Endothelial cell of umbilical vein (primary cell): ENCODE data around the gene FMC1. TPM values are rescaled to one million over a fixed set of nuclear protein-coding genes. Genes with fewer than 3 reads are reported as not detected.
A peak's percentile ranks its signal among the peaks of the same experiment; 100 is the strongest.

ENCODE experiments used
- BruUV-seq: library from RNA; stranded (reverse); fragments of 400-500 nt; replicated peaks from 2 replicates; lab custom pipeline; 2021; lab: Mats Ljungman, UMichigan
- CTCF ChIA-PET: fragments of 300-600, 350-600 bp; sonication (Branson Sonifier 250); formaldehyde crosslinking; loops from one replicate; lab custom pipeline; 2021; ENCODE audit warnings: antibody characterized with exemption, inconsistent platforms; lab: Charles Lee
- POLR2A ChIA-PET: fragments of 300-600, 350-600 bp; sonication (Branson Sonifier 250); formaldehyde crosslinking; loops from one replicate; lab custom pipeline; 2021; ENCODE audit warnings: antibody characterized with exemption, inconsistent platforms; lab: Charles Lee
- DNase-seq: peaks from one replicate; pipeline ENCODE4 v3.0.0-alpha.2; 2011; ENCODE audit warnings: low read depth, low spot score
- FAIRE-seq: peaks from 2 replicates; lab custom pipeline; 2011; peaks lifted over from hg19 to GRCh38; lab: Jason Lieb, UNC
- H2AFZ ChIP-seq: 2 replicates; pipeline ENCODE4 v1.6.0; 2012; ENCODE audit warnings: low read depth, low read length, control low read depth, inconsistent platforms
- H3K27ac ChIP-seq: 2 replicates; pipeline ENCODE4 v1.5.1; 2011; ENCODE audit warnings: low read depth, mild to moderate bottlenecking, control low read depth, low read length, moderate library complexity; ENCODE audit not compliant: insufficient read depth
- H3K27me3 ChIP-seq, 2 experiments: 2 replicates each; pipeline versions ENCODE4 v1.6.0 to v1.6.1; 2011; ENCODE audit warnings: low read length in 2 of 2, mixed read lengths in 1 of 2; ENCODE audit not compliant: control insufficient read depth in 2 of 2, insufficient read depth in 2 of 2
- H3K36me3 ChIP-seq, 2 experiments: 2 replicates in 1 of 2; 3 replicates in 1 of 2; pipeline ENCODE4 v1.5.1; 2011; ENCODE audit warnings: low read length in 2 of 2, mild to moderate bottlenecking in 1 of 2, moderate library complexity in 1 of 2; ENCODE audit not compliant: control insufficient read depth in 2 of 2, insufficient read depth in 2 of 2; ENCODE audit errors: extremely low read depth in 1 of 2
- H3K4me1 ChIP-seq: 3 replicates; pipeline ENCODE4 v1.5.1; 2011; ENCODE audit warnings: mild to moderate bottlenecking, low read length; ENCODE audit not compliant: control insufficient read depth, insufficient read depth; ENCODE audit errors: extremely low read depth
- H3K4me2 ChIP-seq: 2 replicates; pipeline ENCODE4 v1.6.1; 2011; ENCODE audit warnings: low read length, control low read depth, mixed read lengths; ENCODE audit not compliant: insufficient read depth
- H3K4me3 ChIP-seq, 3 experiments: fragments of 200-600 bp in 1 of 3; sonication (generic), shearing (Covaris generic) in 1 of 3; replicated peaks in 1 of 3; 2 replicates each; pipeline ENCODE4 v1.5.1; 2011 to 2016; ENCODE audit warnings: control low read depth in 3 of 3, low read length in 3 of 3, mild to moderate bottlenecking in 2 of 3, inconsistent platforms in 1 of 3, low read depth in 1 of 3, moderate library complexity in 1 of 3; ENCODE audit not compliant: insufficient read depth in 1 of 3
- H3K79me2 ChIP-seq: 2 replicates; pipeline ENCODE4 v1.6.0; 2012; ENCODE audit warnings: low read length, inconsistent platforms; ENCODE audit not compliant: control insufficient read depth, insufficient read depth
- H3K9ac ChIP-seq: replicated peaks from 2 replicates; pipeline ENCODE3; 2011; ENCODE audit warnings: low read length, control low read depth; ENCODE audit not compliant: insufficient read depth; ENCODE audit errors: extremely low read depth
- H3K9me1 ChIP-seq: replicated peaks from 3 replicates; pipeline ENCODE4 v1.6.0; 2011; ENCODE audit warnings: mild to moderate bottlenecking, low read length; ENCODE audit not compliant: control insufficient read depth, insufficient read depth; ENCODE audit errors: extremely low read depth
- H3K9me3 ChIP-seq: replicated peaks from 2 replicates; pipeline ENCODE4 v1.5.1; 2012; ENCODE audit warnings: low read length, inconsistent platforms; ENCODE audit not compliant: control insufficient read depth, insufficient read depth
- H4K20me1 ChIP-seq: replicated peaks from 2 replicates; pipeline ENCODE3; 2011; ENCODE audit warnings: mild to moderate bottlenecking, low read length; ENCODE audit not compliant: control insufficient read depth, insufficient read depth; ENCODE audit errors: extremely low read depth
- CTCF ChIP-seq, 2 donors: IDR thresholded peaks; 1 replicate in 1 of 2; 2 replicates in 1 of 2; pipeline ENCODE4 v1.5.1; 2011; ENCODE audit warnings: low read length in 2 of 2, mild to moderate bottlenecking in 2 of 2, moderate library complexity in 2 of 2, control low read depth in 1 of 2, inconsistent platforms in 1 of 2, low read depth in 1 of 2; ENCODE audit not compliant: insufficient read depth in 1 of 2; ENCODE audit errors: extremely low read depth in 1 of 2
- EZH2 ChIP-seq: IDR thresholded peaks from 2 replicates; pipeline ENCODE4 v1.6.1; 2012; ENCODE audit warnings: borderline replicate concordance, low read depth, mild to moderate bottlenecking, moderate library complexity, low read length, inconsistent platforms; ENCODE audit not compliant: severe bottlenecking
- FOS ChIP-seq: IDR thresholded peaks from 2 replicates; pipeline ENCODE4 v1.6.1; 2011; ENCODE audit warnings: mild to moderate bottlenecking, low read length, moderate library complexity, borderline replicate concordance; ENCODE audit not compliant: insufficient read depth
- GATA2 ChIP-seq: IDR thresholded peaks from 2 replicates; pipeline ENCODE4 v1.7.0; 2011; ENCODE audit warnings: low read depth, mild to moderate bottlenecking, moderate library complexity, mixed read lengths, low read length; ENCODE audit not compliant: insufficient read length, insufficient read depth
- JUN ChIP-seq: IDR thresholded peaks from 2 replicates; pipeline ENCODE4 v1.6.1; 2011; ENCODE audit warnings: borderline replicate concordance, low read depth; ENCODE audit not compliant: insufficient read length, insufficient read depth
- MAX ChIP-seq: IDR thresholded peaks from 2 replicates; pipeline ENCODE4 v1.6.1; 2011; ENCODE audit not compliant: insufficient read depth, insufficient read length
- MYC ChIP-seq: IDR thresholded peaks from one replicate; pipeline ENCODE4 v1.6.1; 2011; ENCODE audit warnings: mild to moderate bottlenecking, low read depth, low read length
- POLR2A ChIP-seq: IDR thresholded peaks from 2 replicates; pipeline ENCODE4 v1.6.1; 2012; ENCODE audit warnings: low read depth, mild to moderate bottlenecking, control low read depth, low read length
- POLR2AphosphoS5 ChIP-seq: IDR thresholded peaks from 2 replicates; pipeline ENCODE4 v1.6.1; 2012; ENCODE audit warnings: low read depth, mild to moderate bottlenecking, control low read depth, low read length, moderate library complexity; ENCODE audit not compliant: insufficient read depth
- dilution Hi-C: fragments of 300-500 bp; cut with MboI; formaldehyde crosslinking; loops from one replicate; pipeline ENCODE4 v1.15.0; 2019; ENCODE audit warnings: low sequenced_read_pairs; ENCODE audit not compliant: extremely low pct_ligation_motif_present
- intact Hi-C: fragments of 100-400 bp; cut with micrococcal nuclease; formaldehyde crosslinking; loops from one replicate; pipeline ENCODE4 v1.10.0; 2022
- polyA plus RNA-seq, 4 experiments: library from polyadenylated mRNA; depleted of rRNA in 3 of 4; stranded (reverse) in 3 of 4; unstranded in 1 of 4; fragments of >200 nt; gene quantifications; 2 replicates each; pipeline versions ENCODE4 v1.2.1 to v1.2.3, GENCODE V29; 2011 to 2012; ENCODE audit warnings: missing spikeins in 1 of 4
- total RNA-seq: library from RNA; stranded (reverse); gene quantifications from 2 replicates; pipeline ENCODE4 v1.2.3, GENCODE V29; 2021

FMC1 gene
- total and polyA plus RNA-seq, 2 donors (not counting 3 experiments of a cell fraction or from before 2014, with no cell fraction given) = 10.7 to 23.5 TPM

GRCh38 chr7:139360948-139361307, 19.8 kb downstream of the FMC1 start:
- Histone ChIP-seq H3K9me3 (no peaks in the 10 kb centered on the region), H3K4me2 (peak overlapping the region; percentile 99), H4K20me1 (no peaks in the 10 kb centered on the region), H3K4me3 (peak overlapping the region; percentile 82 to 97 (median 95)), H3K79me2 (peaks cover 56% of the 10 kb centered on the region), H3K36me3 (peaks cover 0 to 6% of the 10 kb centered on the region in 2 experiments), H3K9ac (peak overlapping the region; percentile 99), H3K4me1 (peaks cover 21% of the 10 kb centered on the region), H3K9me1 (no peaks in the 10 kb centered on the region), H3K27ac (peak overlapping the region; percentile 98), H2AFZ (no peak overlapping the region), H3K27me3 (no peaks in the 10 kb centered on the region)
- DNase-seq = no peak
- CTCF ChIA-PET = interaction anchor here (2.2 kb wide), 1 partner anchor 21 kb away, joined by 15 read pairs; no protein-coding TSS in a partner anchor
- no TSS peak for BruUV-seq
- dilution Hi-C loops = no loop called here
- no peak for TF ChIP-seq CTCF (IDR thresholded peaks at IDR 0.05; ENCODE audit: extremely low read depth in 1 of 2, insufficient read depth in 1 of 2, low read depth in 1 of 2, low read length in 2 of 2)
- TF ChIP-seq MYC = no peak
- no peak for TF ChIP-seq EZH2
- TF ChIP-seq JUN = no peak
- TF ChIP-seq POLR2A = no peak
- TF ChIP-seq MAX = no peak
- no peak for TF ChIP-seq POLR2AphosphoS5
- no peak for TF ChIP-seq GATA2
- no peak for TF ChIP-seq FOS
- POLR2A ChIA-PET = no interaction called here
- FAIRE-seq = no peak
- intact Hi-C loops = loop anchor here (10.0 kb wide), 1 partner anchor 684 kb away; no protein-coding TSS in a partner anchor
